Fibroblast of the aortic adventitia (primary cell): ENCODE results near the gene TMEM123. TPM values are rescaled to one million over a fixed set of nuclear protein-coding genes. Genes with fewer than 3 reads are reported as not detected.
A peak's percentile ranks its signal among the peaks of the same experiment; 100 is the strongest.

Experiments
- DNase-seq: peaks from one replicate; pipeline ENCODE4 v3.0.0-alpha.2; 2010; ENCODE audit warnings: low read depth
- H3K4me3 ChIP-seq: 2 replicates; pipeline ENCODE4 v1.5.1; 2011; ENCODE audit warnings: low read depth, mild to moderate bottlenecking, control low read depth, low read length, moderate library complexity
- CTCF ChIP-seq: IDR thresholded peaks from 2 replicates; pipeline ENCODE4 v1.5.1; 2011; ENCODE audit warnings: mild to moderate bottlenecking, low read length, control low read depth, inconsistent platforms; ENCODE audit not compliant: insufficient read depth
- total RNA-seq: library from RNA; depleted of rRNA; stranded (reverse); fragments of >200 nt; gene quantifications from 2 replicates; pipeline ENCODE4 v1.2.3, GENCODE V29; 2012; ENCODE audit warnings: low replicate concordance

TMEM123 gene
- total RNA-seq, result 36.6 and 86.3 TPM in 2 replicates

GRCh38 chr11:102452461-102453301 is at the start of gene TMEM123:
Gene TMEM123, minus strand, starts transcription at chr11:102452765. Its CDS starts 142 bp downstream, at chr11:102452623.
- DNase-seq, result peak; percentile 46
- peak within 1 kb of the TSS; percentile 89 for H3K4me3 ChIP-seq
- no peak for TF ChIP-seq CTCF

- no peak for TF ChIP-seq CTCF
- no peak for DNase-seq
- H3K4me3 ChIP-seq, result no peak overlapping the region
These were observed 48.3 kb upstream of the TMEM123 start for GRCh38 chr11:102500829-102501228.

- TF ChIP-seq CTCF, result no peak
- no peak for DNase-seq
- no peak overlapping the region for H3K4me3 ChIP-seq
These were observed 47.4 kb upstream of the TMEM123 start for GRCh38 chr11:102499931-102500330.

- no peak for TF ChIP-seq CTCF
- H3K4me3 ChIP-seq, result no peak overlapping the region
- DNase-seq, result no peak
These were observed 46.6 kb upstream of the TMEM123 start for GRCh38 chr11:102499151-102499550.

GRCh38 chr11:102497061-102497460 is 44.5 kb upstream of the TMEM123 start:
- no peak for TF ChIP-seq CTCF
- peak; percentile 68 for DNase-seq

GRCh38 chr11:102495161-102496042 is 42.8 kb upstream of the TMEM123 start:
- TF ChIP-seq CTCF, result peak; percentile 61
- DNase-seq, result peak; percentile 94
- no peak overlapping the region for H3K4me3 ChIP-seq

More at GRCh38 chr11:102497061-102497460, 44.5 kb upstream of the TMEM123 start:
- H3K4me3 ChIP-seq, result no peak overlapping the region
